IMR-90 (cell line): ENCODE measurements around the gene LHPP.

Source experiments
- CHD1 ChIP-seq: IDR thresholded peaks from 2 replicates; pipeline ENCODE4 v1.6.1; 2012; ENCODE audit warnings: low read depth, low read length, improper control_type of control experiment
- CTCF ChIP-seq: conservative IDR thresholded peaks from 2 replicates; pipeline ENCODE4 v1.5.1; 2012; ENCODE audit warnings: mild to moderate bottlenecking, low read depth, low read length, improper control_type of control experiment
- MXI1 ChIP-seq: IDR thresholded peaks from 2 replicates; pipeline ENCODE4 v1.6.1; 2012; ENCODE audit warnings: low read depth, mild to moderate bottlenecking, low read length, moderate library complexity, borderline replicate concordance
- POLR2A ChIP-seq: IDR thresholded peaks from 2 replicates; pipeline ENCODE4 v1.6.1; 2012; ENCODE audit warnings: mild to moderate bottlenecking, low read depth, low read length
- RAD21 ChIP-seq: IDR thresholded peaks from 2 replicates; pipeline ENCODE4 v1.6.1; 2012; ENCODE audit warnings: low read length, improper control_type of control experiment

- TF ChIP-seq CTCF (no peak), POLR2A (no peak), RAD21 (no peak), CHD1 (no peak), MXI1 (no peak)
These were observed 44.9 kb upstream of the LHPP start for GRCh38 chr10:124416733-124417132.
